Glutamatergic neuron (in vitro differentiated cells): Measurements from ENCODE around the gene ABHD10. TPM values are rescaled to one million over a fixed set of nuclear protein-coding genes. Genes with fewer than 3 reads are reported as not detected.

ENCODE experiments used
- DNase-seq: peaks from one replicate; pipeline ENCODE4 v3.0.0; 2022
- H3K27ac Mint-ChIP-seq: one replicate; pipeline ENCODE4 v1.8.0; 2020; ENCODE audit warnings: mild to moderate bottlenecking, mixed read lengths, inconsistent platforms; ENCODE audit not compliant: unreplicated experiment
- H3K27me3 Mint-ChIP-seq: one replicate; pipeline ENCODE4 v1.8.0; 2020; ENCODE audit warnings: mild to moderate bottlenecking, moderate library complexity, mixed read lengths, inconsistent platforms; ENCODE audit not compliant: unreplicated experiment
- H3K36me3 Mint-ChIP-seq: one replicate; pipeline ENCODE4 v1.8.0; 2020; ENCODE audit warnings: mild to moderate bottlenecking, mixed read lengths, inconsistent platforms; ENCODE audit not compliant: unreplicated experiment
- H3K4me1 Mint-ChIP-seq: one replicate; pipeline ENCODE4 v1.8.0; 2020; ENCODE audit warnings: mild to moderate bottlenecking, low read depth, mixed read lengths, inconsistent platforms; ENCODE audit not compliant: unreplicated experiment
- H3K4me3 Mint-ChIP-seq: one replicate; pipeline ENCODE4 v1.8.0; 2020; ENCODE audit warnings: mild to moderate bottlenecking, mixed read lengths, inconsistent platforms; ENCODE audit not compliant: unreplicated experiment
- H3K9me3 Mint-ChIP-seq: one replicate; pipeline ENCODE4 v1.8.0; 2020; ENCODE audit warnings: mild to moderate bottlenecking, moderate library complexity, mixed read lengths, inconsistent platforms; ENCODE audit not compliant: unreplicated experiment
- total RNA-seq: library from RNA; stranded (reverse); fragmentation: NEBNext Ultra II Directional; extraction: Animal tissue kit (Norgen Biotek cat#: 25700); gene quantifications from one replicate; pipeline ENCODE4 v1.2.1, GENCODE V29; 2021; ENCODE audit not compliant: unreplicated experiment
- TF ChIP-seq, protein P1 (sequence below): fragments of 200-600 bp; sonication (generic); IDR thresholded peaks from one replicate; pipeline ENCODE4 v1.5.0; 2021; ENCODE audit not compliant: partially characterized antibody, unreplicated experiment

ABHD10 gene
- total RNA-seq, 1 donor from 2014 or later = 35.9 TPM

DNA sequence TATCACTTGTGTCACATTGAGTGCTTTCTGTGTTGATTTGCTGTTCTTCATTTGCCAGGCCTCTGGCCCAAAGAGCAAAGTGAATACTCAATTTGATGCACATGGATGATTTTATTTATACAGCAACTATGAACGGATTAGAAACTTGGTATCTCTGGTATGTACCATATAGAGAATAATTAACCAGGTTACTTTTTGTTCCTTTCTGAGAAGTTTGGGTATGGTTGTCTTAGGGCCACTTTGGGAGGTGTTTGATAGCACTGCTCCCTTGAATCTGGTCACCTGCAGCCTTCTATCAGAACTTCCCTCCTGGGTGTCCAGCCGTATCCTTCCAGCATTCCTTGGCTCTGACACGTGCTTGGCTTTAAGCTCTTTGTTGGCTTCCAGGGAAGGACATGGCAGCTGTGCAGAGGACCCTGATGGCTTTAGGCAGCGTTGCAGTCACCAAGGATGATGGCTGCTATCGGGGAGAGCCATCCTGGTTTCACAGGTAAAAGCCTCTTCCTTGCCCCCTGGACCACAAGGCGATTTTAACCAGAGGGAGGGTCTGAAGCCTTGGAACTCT lies 32.6 kb downstream of the ABHD10 start:
- no peak for DNase-seq
- Mint-ChIP-seq H3K27ac (peak overlapping the region; percentile 70), H3K36me3 (no peaks in the 10 kb centered on the region), H3K27me3 (peaks cover 2% of the 10 kb centered on the region), H3K4me1 (peaks cover 57% of the 10 kb centered on the region), H3K4me3 (peak overlapping the region; percentile 75), H3K9me3 (peaks cover 5% of the 10 kb centered on the region)
- TF ChIP-seq, protein P1, sequence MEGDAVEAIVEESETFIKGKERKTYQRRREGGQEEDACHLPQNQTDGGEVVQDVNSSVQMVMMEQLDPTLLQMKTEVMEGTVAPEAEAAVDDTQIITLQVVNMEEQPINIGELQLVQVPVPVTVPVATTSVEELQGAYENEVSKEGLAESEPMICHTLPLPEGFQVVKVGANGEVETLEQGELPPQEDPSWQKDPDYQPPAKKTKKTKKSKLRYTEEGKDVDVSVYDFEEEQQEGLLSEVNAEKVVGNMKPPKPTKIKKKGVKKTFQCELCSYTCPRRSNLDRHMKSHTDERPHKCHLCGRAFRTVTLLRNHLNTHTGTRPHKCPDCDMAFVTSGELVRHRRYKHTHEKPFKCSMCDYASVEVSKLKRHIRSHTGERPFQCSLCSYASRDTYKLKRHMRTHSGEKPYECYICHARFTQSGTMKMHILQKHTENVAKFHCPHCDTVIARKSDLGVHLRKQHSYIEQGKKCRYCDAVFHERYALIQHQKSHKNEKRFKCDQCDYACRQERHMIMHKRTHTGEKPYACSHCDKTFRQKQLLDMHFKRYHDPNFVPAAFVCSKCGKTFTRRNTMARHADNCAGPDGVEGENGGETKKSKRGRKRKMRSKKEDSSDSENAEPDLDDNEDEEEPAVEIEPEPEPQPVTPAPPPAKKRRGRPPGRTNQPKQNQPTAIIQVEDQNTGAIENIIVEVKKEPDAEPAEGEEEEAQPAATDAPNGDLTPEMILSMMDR = no peak

DNA sequence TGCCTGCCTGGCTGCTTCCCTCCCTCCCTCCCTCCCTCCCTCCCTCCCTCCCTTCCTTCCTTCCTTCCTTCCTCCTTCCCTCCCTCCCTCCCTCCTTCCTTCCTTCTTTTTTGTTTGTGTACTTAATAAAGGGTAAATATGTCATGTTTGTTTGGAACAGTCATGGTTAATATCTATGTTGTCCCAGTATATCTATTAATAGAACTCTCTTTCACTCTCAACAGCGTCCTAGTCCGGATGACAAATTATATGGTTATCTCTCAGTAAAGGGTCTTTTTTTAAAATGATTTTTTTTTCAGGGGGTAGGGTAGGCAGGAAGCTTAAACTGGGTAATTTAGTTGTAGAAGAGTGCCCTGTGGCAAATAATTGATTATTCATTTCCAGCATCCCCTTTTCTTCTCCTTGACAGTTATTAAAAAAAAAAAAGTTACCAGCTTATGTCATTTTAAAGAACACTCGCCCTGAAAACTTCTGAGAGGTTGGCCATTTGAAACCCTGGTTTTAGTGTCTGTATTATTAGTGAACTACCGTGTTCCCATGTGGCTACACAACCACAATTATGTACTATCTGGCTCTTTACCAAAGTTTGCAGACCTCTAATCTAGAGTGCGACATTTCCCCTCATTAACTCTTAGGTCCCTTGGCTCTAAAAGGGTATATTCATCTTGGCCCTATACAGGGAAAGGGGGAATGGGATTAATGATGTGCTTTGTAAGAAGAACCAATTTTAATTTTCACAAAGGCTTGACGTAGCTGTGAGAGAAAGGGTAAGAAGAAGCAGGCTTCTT lies 33.6 kb downstream of the ABHD10 start:
- Mint-ChIP-seq H3K27me3 (peaks cover 2% of the 10 kb centered on the region), H3K4me1 (peaks cover 49% of the 10 kb centered on the region), H3K9me3 (peaks cover 5% of the 10 kb centered on the region)

DNA sequence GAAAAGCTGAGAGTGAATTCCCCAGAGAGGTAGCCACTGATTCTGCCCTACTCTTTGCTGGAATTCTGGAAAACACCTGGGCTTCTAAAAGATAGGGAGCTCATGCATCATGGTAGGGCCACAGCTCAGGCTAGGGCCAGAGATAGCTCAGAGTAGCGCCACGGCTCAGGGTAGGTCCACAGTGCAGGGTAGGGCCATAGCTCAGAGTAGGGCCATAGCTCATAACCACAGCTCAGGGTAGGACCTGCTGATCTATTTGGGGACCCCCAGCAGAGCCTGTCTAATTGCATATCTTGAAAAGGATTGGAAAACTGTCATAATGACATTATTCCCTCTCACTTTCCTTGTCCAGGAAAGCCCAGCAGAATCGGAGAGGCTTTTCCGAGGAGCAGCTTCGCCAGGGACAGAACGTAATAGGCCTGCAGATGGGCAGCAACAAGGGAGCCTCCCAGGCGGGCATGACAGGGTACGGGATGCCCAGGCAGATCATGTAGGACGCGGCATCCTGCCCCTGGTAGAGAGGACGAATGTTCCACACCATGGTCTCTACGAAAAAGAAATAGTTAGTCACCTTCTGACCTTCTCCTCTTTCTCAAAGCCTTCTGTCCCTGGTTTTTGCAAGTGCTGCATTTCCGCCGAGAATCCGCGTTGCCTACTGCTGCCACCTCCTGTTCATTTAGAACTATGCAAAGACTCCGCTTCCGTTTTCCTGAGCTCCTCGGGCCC lies 34.4 kb downstream of the ABHD10 start:
- peak overlapping the region; percentile 67 for H3K27ac Mint-ChIP-seq

More for the DNA sequence above, 33.6 kb downstream of the ABHD10 start:
- Mint-ChIP-seq H3K36me3 (no peaks in the 10 kb centered on the region), H3K27ac (peak overlapping the region; percentile 50), H3K4me3 (peak overlapping the region; percentile 17)
- DNase-seq = no peak
- TF ChIP-seq, protein P1 = no peak

DNA sequence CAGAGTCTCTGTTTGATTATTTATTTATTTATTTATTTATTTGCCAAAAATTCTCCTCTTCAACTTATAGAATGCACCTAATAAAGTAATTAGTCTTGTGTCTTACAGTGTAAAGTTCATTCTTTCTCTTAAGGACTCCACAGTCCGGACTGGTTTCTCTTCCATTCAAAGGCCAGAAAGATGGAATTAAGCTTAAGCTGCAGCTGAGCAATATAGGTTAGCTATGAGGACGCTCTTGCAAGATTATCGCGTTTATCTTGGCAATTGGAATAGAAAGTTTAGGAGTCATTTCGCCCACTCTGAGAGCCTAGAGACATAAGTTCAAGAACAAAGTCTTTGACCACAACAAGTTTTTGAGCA lies 34.9 kb downstream of the ABHD10 start:
- Mint-ChIP-seq H3K27ac (no peak overlapping the region), H3K36me3 (no peaks in the 10 kb centered on the region), H3K4me1 (peaks cover 44% of the 10 kb centered on the region), H3K27me3 (peaks cover 2% of the 10 kb centered on the region), H3K9me3 (peaks cover 2% of the 10 kb centered on the region), H3K4me3 (no peak overlapping the region)
- DNase-seq = no peak
- TF ChIP-seq, protein P1 = peak; percentile 3

More for the DNA sequence above, 34.4 kb downstream of the ABHD10 start:
- Mint-ChIP-seq H3K27me3 (peaks cover 2% of the 10 kb centered on the region), H3K36me3 (no peaks in the 10 kb centered on the region), H3K9me3 (peaks cover 2% of the 10 kb centered on the region), H3K4me1 (peaks cover 48% of the 10 kb centered on the region), H3K4me3 (no peak overlapping the region)
- TF ChIP-seq, protein P1 = peak; percentile 58
- peak; percentile 66 for DNase-seq

DNA sequence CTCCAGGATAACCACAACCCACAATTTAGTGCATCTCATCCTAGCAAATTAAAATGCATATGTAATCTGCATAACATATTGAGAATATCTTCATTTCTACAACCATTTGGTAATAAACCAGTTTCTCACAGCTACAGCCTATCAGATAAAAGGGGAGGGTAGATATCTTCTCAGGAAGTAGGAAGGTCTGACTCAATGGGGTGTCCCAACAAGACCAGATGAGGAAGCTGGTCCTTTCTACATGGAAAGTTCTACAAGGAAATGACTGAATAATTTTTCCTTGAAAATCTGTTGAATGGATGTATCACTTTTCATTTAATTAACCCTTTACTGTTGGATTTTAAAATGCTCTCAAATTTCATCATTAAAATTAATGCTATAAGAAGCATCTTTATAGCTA lies 38.3 kb downstream of the ABHD10 start:
- Mint-ChIP-seq H3K4me1 (peaks cover 14% of the 10 kb centered on the region), H3K27ac (no peak overlapping the region), H3K9me3 (peaks cover 2% of the 10 kb centered on the region), H3K4me3 (no peak overlapping the region), H3K36me3 (peaks cover 8% of the 10 kb centered on the region), H3K27me3 (peaks cover 1% of the 10 kb centered on the region)
- no peak for DNase-seq
- TF ChIP-seq, protein P1 = no peak
